GM23338 (cell line): Measurements from ENCODE around the gene TRAPPC10. TPM values are rescaled to one million over a fixed set of nuclear protein-coding genes. Genes with fewer than 3 reads are reported as not detected.
A peak's percentile ranks its signal among the peaks of the same experiment; 100 is the strongest.

Experiments
- ATAC-seq: fragments of 200-7000 bp; cut with Tn5 transposase; 3 replicates; pipeline ENCODE4 v1.9.1; 2020
- DNase-seq: peaks from one replicate; pipeline ENCODE4 v3.0.0-alpha.2; 2015; ENCODE audit warnings: low spot score
- H2AFZ ChIP-seq: fragments of 200-600 bp; sonication (generic); 2 replicates; pipeline ENCODE4 v1.8.0; 2016; ENCODE audit warnings: antibody characterized with exemption, mild to moderate bottlenecking, moderate library complexity
- H3F3A ChIP-seq: fragments of 200-600 bp; sonication (generic); replicated peaks from 2 replicates; pipeline ENCODE4 v1.8.0; 2017; ENCODE audit warnings: antibody characterized with exemption, mixed run types, low read depth
- H3K27ac ChIP-seq: fragments of 200-600 bp; sonication (generic); 2 replicates; pipeline ENCODE4 v1.6.1; 2016; ENCODE audit warnings: low read depth
- H3K27me3 ChIP-seq: fragments of 200-600 bp; sonication (generic); 2 replicates; pipeline ENCODE4 v1.8.0; 2016; ENCODE audit warnings: mild to moderate bottlenecking, mixed run types, moderate library complexity; ENCODE audit not compliant: insufficient read depth
- H3K36me3 ChIP-seq: fragments of 200-600 bp; sonication (generic); 2 replicates; pipeline ENCODE4 v1.8.0; 2016; ENCODE audit warnings: mild to moderate bottlenecking; ENCODE audit not compliant: insufficient read depth
- H3K4me1 ChIP-seq: fragments of 200-600 bp; sonication (generic); 2 replicates; pipeline ENCODE4 v1.8.0; 2016; ENCODE audit warnings: mild to moderate bottlenecking, moderate library complexity; ENCODE audit not compliant: insufficient read depth
- H3K4me2 ChIP-seq: fragments of 200-600 bp; sonication (generic); 2 replicates; pipeline ENCODE4 v1.7.1; 2017; ENCODE audit warnings: mixed run types
- H3K4me3 ChIP-seq: fragments of 200-600 bp; sonication (generic); 2 replicates; pipeline ENCODE4 v1.6.1; 2016; ENCODE audit warnings: mixed run types
- H3K79me2 ChIP-seq: fragments of 200-600 bp; sonication (generic); replicated peaks from 2 replicates; pipeline ENCODE4 v1.8.0; 2017; ENCODE audit warnings: mild to moderate bottlenecking; ENCODE audit not compliant: insufficient read depth
- H3K9me2 ChIP-seq: fragments of 200-600 bp; sonication (generic); 2 replicates; pipeline ENCODE4 v1.8.0; 2017; ENCODE audit not compliant: insufficient read depth
- H4K20me1 ChIP-seq: fragments of 200-600 bp; sonication (generic); replicated peaks from 2 replicates; pipeline ENCODE4 v1.8.0; 2017; ENCODE audit warnings: mild to moderate bottlenecking; ENCODE audit not compliant: insufficient read depth
- H3K27ac Mint-ChIP-seq: 2 replicates; pipeline ENCODE4 v1.8.0; 2020; ENCODE audit warnings: inconsistent platforms, mild to moderate bottlenecking, moderate library complexity, mixed read lengths
- H3K27me3 Mint-ChIP-seq: 3 replicates; pipeline ENCODE4 v1.8.0; 2022; ENCODE audit warnings: low read depth, mild to moderate bottlenecking, moderate library complexity, mixed read lengths, inconsistent platforms; ENCODE audit not compliant: insufficient read depth, poor library complexity
- H3K36me3 Mint-ChIP-seq: 3 replicates; pipeline ENCODE4 v1.8.0; 2021; ENCODE audit warnings: low read depth, mild to moderate bottlenecking, inconsistent platforms, moderate library complexity, mixed read lengths
- H3K4me1 Mint-ChIP-seq: 3 replicates; pipeline ENCODE4 v1.8.0; 2020; ENCODE audit warnings: mild to moderate bottlenecking, inconsistent platforms, mixed read lengths
- H3K4me3 Mint-ChIP-seq: 3 replicates; pipeline ENCODE4 v1.8.0; 2021; ENCODE audit warnings: moderate library complexity, mild to moderate bottlenecking, inconsistent platforms, mixed read lengths
- H3K9me3 Mint-ChIP-seq: 3 replicates; pipeline ENCODE4 v1.8.0; 2020; ENCODE audit warnings: moderate library complexity, mild to moderate bottlenecking, inconsistent platforms, mixed read lengths
- CREB1 ChIP-seq: fragments of 250-450 bp; sonication (Bioruptor Pico); IDR thresholded peaks from 2 replicates; pipeline ENCODE4 v1.5.0; 2020; ENCODE audit warnings: low read depth, mild to moderate bottlenecking, moderate library complexity
- CTCF ChIP-seq, 2 experiments: fragments of 200-600 bp in 1 of 2; sonication (generic) in 1 of 2; conservative IDR thresholded peaks; 2 replicates each; pipeline versions ENCODE4 v1.5.1 to v1.6.1; 2016 to 2017; ENCODE audit warnings: antibody characterized with exemption in 2 of 2, low read depth in 2 of 2, mild to moderate bottlenecking in 2 of 2, moderate library complexity in 1 of 2
- ETS1 ChIP-seq: IDR thresholded peaks from 2 replicates; pipeline ENCODE4 v1.6.1; 2016; ENCODE audit warnings: antibody characterized with exemption
- EZH2 ChIP-seq: fragments of 200-600 bp; sonication (generic); IDR thresholded peaks from one replicate; pipeline ENCODE4 v1.8.0; 2017; ENCODE audit warnings: antibody characterized with exemption, mild to moderate bottlenecking, low read depth; ENCODE audit not compliant: unreplicated experiment
- JUNB ChIP-seq: IDR thresholded peaks from one replicate; pipeline ENCODE4 v1.6.1; 2016; ENCODE audit warnings: antibody characterized with exemption; ENCODE audit not compliant: unreplicated experiment
- NANOG ChIP-seq: IDR thresholded peaks from 2 replicates; pipeline ENCODE4 v1.6.1; 2016; ENCODE audit warnings: antibody characterized with exemption, borderline replicate concordance
- STAT1 ChIP-seq: IDR thresholded peaks from one replicate; pipeline ENCODE4 v1.6.1; 2016; ENCODE audit warnings: antibody characterized with exemption; ENCODE audit not compliant: unreplicated experiment
- ZNF114 ChIP-seq: fragments of 250-450 bp; sonication (Bioruptor Pico); IDR thresholded peaks from 2 replicates; pipeline ENCODE4 v1.5.0; 2020; ENCODE audit warnings: mild to moderate bottlenecking, moderate library complexity
- ZNF331 ChIP-seq: fragments of 250-450 bp; sonication (Bioruptor Pico); IDR thresholded peaks from 2 replicates; pipeline ENCODE4 v1.5.0; 2020; ENCODE audit warnings: low read depth, mild to moderate bottlenecking, moderate library complexity
- polyA plus RNA-seq: library from polyadenylated mRNA; unstranded; fragments of >200 nt; fragmentation: Nextera tagmentation; extraction: Ambion mirVana; gene quantifications from 2 replicates; pipeline ENCODE4 v1.2.1, GENCODE V29; 2016
- total RNA-seq: library from RNA; depleted of rRNA; stranded (reverse); fragments of >200 nt; shearing (Covaris generic); gene quantifications from 2 replicates; pipeline ENCODE4 v1.2.3, GENCODE V29; 2014

TRAPPC10 gene
- total and polyA plus RNA-seq, 2 experiments from 2014 or later = 14.0 to 27.1 TPM

- no peaks in the 10 kb centered on the region for H3K27me3 ChIP-seq
- Mint-ChIP-seq H3K9me3 (no peaks in the 10 kb centered on the region), H3K4me1 (no peaks in the 10 kb centered on the region), H3K27ac (no peak overlapping the region), H3K4me3 (no peak overlapping the region), H3K36me3 (peaks cover 60% of the 10 kb centered on the region), H3K27me3 (peaks cover 7% of the 10 kb centered on the region)
- peaks cover 27% of the 10 kb centered on the region; the same call in 1 of the 2 replicates for H3K36me3 ChIP-seq
- no peaks in the 10 kb centered on the region for H3K4me1 ChIP-seq
- no peaks in the 10 kb centered on the region for H3K9me2 ChIP-seq
- no peak overlapping the region for H3K27ac ChIP-seq
- H3K79me2 ChIP-seq = no peaks in the 10 kb centered on the region; the same call in 1 of the 2 replicates
- DNase-seq = no peak
- no peak overlapping the region for H3K4me3 ChIP-seq
- peaks cover 12% of the 10 kb centered on the region for H4K20me1 ChIP-seq
- ATAC-seq = no peak
- no peaks in the 10 kb centered on the region for H3F3A ChIP-seq
- H3K4me2 ChIP-seq = no peak overlapping the region
- TF ChIP-seq ZNF331 (CRISPR knock-in tag) (no peak), ETS1 (no peak), ZNF114 (CRISPR knock-in tag) (no peak), NANOG (no peak), EZH2 (no peak), JUNB (no peak), STAT1 (no peak), CREB1 (CRISPR knock-in tag) (no peak)
- H2AFZ ChIP-seq = no peak overlapping the region
These were observed 74.7 kb downstream of the TRAPPC10 start for GRCh38 chr21:44086636-44087425.

GRCh38 chr21:44087426-44088400 is 75.6 kb downstream of the TRAPPC10 start:
- H3K27ac ChIP-seq = no peak overlapping the region
- ATAC-seq (no peak), DNase-seq (no peak)
- H2AFZ ChIP-seq = no peak overlapping the region
- no peaks in the 10 kb centered on the region; the same call in 1 of the 2 replicates for H3K79me2 ChIP-seq
- TF ChIP-seq JUNB (no peak), EZH2 (no peak), CTCF (conservative IDR thresholded peaks at IDR 0.05; ENCODE audit: low read depth in 2 of 2) (no peak), STAT1 (no peak), ETS1 (no peak), NANOG (no peak)
- no peak overlapping the region for H3K4me3 Mint-ChIP-seq
- no peaks in the 10 kb centered on the region for H3K9me2 ChIP-seq
- no peak overlapping the region for H3K4me2 ChIP-seq
- H3K27me3 ChIP-seq = no peaks in the 10 kb centered on the region
- H3K27ac Mint-ChIP-seq = peak overlapping the region; percentile 63; the same call in 1 of the 2 replicates
- H3K9me3 Mint-ChIP-seq = no peaks in the 10 kb centered on the region
- H3K36me3 ChIP-seq = peaks cover 29% of the 10 kb centered on the region; the same call in 1 of the 2 replicates
- H3K27me3 Mint-ChIP-seq = peaks cover 7% of the 10 kb centered on the region
- H3K36me3 Mint-ChIP-seq = peaks cover 58% of the 10 kb centered on the region
- no peak overlapping the region for H3K4me3 ChIP-seq
- no peaks in the 10 kb centered on the region for H3K4me1 ChIP-seq
- H3K4me1 Mint-ChIP-seq = no peaks in the 10 kb centered on the region
- H3F3A ChIP-seq = no peaks in the 10 kb centered on the region
- H4K20me1 ChIP-seq = peaks cover 7% of the 10 kb centered on the region
